HG03025 (cell line): ENCODE results near the gene ELAVL1.

Experiments
- ATAC-seq: cut with Tn5 transposase; IDR thresholded peaks from one replicate; pipeline ENCODE4 v1.9.1; 2021; ENCODE audit warnings: mild to moderate bottlenecking, moderate library complexity; ENCODE audit not compliant: unreplicated experiment, low FRiP score

Gene ELAVL1

DNA sequence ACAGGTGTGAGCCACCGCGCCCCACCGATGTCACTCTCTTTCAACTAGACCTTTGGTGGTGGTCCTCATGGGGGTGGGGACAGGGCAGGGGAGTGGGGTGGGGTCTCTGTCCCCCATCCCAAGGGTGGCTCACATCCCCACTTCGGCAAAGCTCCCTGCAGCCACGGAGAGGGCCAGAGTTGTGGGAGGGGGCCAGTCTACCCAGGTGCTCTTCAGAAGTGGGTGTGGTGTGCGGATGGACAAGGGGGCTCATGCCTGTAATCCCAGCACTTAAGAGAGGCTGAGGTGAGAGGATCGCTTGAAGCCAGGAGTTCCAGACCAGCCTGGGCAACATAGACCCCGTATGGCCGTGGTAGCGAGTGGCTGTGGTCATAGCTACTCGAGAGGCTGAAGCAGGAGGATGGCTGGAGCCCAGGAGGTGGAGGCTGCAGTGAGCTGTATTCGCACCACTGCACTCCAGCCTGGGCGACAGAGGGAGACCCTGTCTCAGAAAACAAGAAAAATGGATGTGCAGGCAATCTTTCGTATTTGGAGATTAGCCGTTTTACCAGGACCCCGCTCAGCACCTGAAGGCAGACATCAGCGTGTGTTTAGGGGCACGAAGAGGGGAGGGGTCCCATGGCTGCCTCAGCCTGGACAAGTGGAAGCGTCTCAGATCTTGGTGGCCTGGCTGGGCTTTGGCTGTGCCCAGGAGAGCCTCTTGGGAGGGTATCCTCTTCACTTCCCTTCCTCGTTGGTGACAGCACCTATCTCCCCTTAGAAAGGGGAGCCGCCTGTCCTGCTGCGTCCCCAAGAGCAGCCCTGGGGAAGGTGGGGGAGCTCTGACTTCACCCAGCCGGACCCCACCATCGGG, 90.0 kb downstream of the ELAVL1 start:
- no peak for ATAC-seq

- ATAC-seq: no peak
Observed at GRCh38 chr19:7914598-7915045, 90.8 kb downstream of the ELAVL1 start, which contains the start of gene TGFBR3L. Gene TGFBR3L, plus strand, starts transcription at chr19:7914830.

DNA sequence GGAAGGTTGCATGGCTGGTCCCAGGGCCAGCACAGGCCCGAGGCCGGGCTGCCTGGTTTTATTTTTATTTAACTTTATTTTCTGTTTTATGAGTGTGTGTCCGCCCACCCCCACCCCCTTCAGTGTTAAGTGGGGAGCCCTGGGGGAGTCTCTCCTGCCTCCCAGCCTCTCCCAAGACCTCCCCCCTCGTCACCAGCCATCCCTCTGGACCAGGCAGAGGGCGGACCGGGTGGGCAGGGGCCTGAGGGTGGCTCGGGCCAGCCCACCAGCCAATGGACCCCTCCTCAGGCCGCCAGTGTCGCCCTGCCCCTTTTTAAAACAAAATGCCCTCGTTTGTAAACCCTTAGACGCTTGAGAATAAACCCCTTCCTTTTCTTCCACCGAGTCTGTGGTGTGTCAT, 91.3 kb downstream of the ELAVL1 start:
- ATAC-seq: no peak

DNA sequence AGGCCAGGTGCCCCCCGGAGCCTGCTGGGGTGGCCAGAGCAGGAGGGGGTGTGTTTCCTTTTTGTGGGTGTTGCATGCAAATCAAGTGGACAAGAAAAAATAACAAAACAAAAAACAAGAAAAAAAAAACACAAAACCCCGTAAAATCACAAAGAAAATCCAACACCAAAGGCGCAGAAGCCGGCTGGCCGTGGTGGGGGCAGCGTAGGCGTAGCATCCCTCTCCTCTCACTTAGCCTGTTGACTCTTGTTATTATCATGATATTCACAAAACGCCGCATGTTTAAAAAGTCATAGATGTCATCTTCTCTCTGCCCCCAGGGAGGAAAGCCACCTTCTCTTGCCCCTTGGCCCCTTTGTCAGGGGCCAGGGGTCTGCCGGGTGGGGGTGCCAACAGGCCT, 91.8 kb downstream of the ELAVL1 start:
- no peak for ATAC-seq

- ATAC-seq: no peak
Observed at GRCh38 chr19:7912697-7913564, 92.5 kb downstream of the ELAVL1 start.

DNA sequence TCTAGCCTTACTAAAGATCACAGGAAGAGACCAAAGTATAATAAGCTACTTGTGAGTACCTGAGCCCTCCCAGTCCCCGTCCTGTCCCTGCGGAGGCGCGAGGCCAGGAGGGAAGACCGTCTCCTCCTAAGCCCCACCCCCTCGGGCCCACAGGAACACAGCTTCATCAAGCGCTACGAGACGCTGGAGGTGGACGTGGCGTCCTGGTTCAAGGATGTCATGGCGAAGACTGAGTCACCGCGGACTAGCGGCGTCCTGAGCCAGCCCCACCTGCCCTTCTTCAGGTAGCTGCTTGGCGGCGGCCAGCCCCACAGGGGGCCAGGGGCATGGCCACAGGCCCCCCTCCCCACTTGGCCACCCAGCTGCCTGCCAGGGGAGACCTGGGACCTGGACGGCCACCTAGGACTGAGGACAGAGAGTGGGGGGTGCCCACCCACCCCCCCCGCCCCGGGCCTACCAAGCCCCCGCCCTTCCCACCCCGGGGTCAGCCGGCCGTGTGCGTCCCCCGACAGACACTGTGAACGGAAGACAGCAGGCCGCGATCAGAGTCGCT, 93.2 kb downstream of the ELAVL1 start:
- ATAC-seq: no peak

- ATAC-seq: no peak
Observed at GRCh38 chr19:7911508-7912143, 93.8 kb downstream of the ELAVL1 start.

GRCh38 chr19:7910321-7911161, 94.9 kb downstream of the ELAVL1 start:
- ATAC-seq: no peak

DNA sequence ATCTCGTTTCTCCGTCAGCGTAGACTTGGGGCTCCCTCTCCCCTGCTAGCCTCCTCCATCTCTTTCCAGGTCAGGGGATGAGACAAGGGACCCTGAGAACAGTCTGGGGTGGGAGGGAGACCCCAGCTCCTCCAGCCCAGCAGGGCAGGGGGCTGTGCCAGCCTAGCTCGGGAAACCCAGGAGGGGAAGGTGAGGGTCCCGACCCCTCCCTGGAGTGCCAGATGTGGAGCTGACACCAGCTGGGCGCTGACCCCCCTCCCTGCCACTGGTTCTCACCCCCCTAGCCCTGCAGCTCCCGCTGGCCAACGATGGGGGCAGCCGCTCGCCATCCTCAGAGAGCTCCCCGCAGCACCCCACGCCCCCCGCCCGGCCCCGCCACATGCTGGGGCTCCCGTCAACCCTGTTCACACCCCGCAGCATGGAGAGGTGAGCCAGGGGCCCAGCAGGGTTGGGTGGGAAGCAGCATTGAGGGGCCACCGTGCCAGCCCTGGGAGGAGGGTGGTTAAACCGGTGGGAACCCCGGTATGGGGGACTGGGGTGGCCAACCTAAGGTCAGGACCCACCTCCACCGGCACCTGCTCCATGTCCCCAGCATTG, 95.9 kb downstream of the ELAVL1 start:
- ATAC-seq: no peak

- ATAC-seq: no peak
Observed at GRCh38 chr19:7908742-7909461, 96.5 kb downstream of the ELAVL1 start.
